Endothelial cell (in vitro differentiated cells): Measurements from ENCODE around the gene UBE2M. TPM values are rescaled to one million over a fixed set of nuclear protein-coding genes. Genes with fewer than 3 reads are reported as not detected.
A peak's percentile ranks its signal among the peaks of the same experiment; 100 is the strongest.

ENCODE experiments used
- DNase-seq: peaks from one replicate; pipeline ENCODE4 v3.0.0; 2021; ENCODE audit warnings: low spot score
- H3K27ac Mint-ChIP-seq: one replicate; pipeline ENCODE4 v1.8.0; 2021; ENCODE audit warnings: mixed read lengths, inconsistent platforms; ENCODE audit not compliant: unreplicated experiment
- H3K27me3 Mint-ChIP-seq: one replicate; pipeline ENCODE4 v1.8.0; 2021; ENCODE audit warnings: mild to moderate bottlenecking, moderate library complexity, mixed read lengths, inconsistent platforms; ENCODE audit not compliant: unreplicated experiment
- H3K36me3 Mint-ChIP-seq: one replicate; pipeline ENCODE4 v1.8.0; 2021; ENCODE audit warnings: mild to moderate bottlenecking, low read depth, mixed read lengths, inconsistent platforms; ENCODE audit not compliant: unreplicated experiment
- H3K4me1 Mint-ChIP-seq: one replicate; pipeline ENCODE4 v1.8.0; 2021; ENCODE audit warnings: mild to moderate bottlenecking, mixed read lengths, inconsistent platforms; ENCODE audit not compliant: unreplicated experiment
- H3K4me3 Mint-ChIP-seq: one replicate; pipeline ENCODE4 v1.8.0; 2021; ENCODE audit warnings: mild to moderate bottlenecking, mixed read lengths, inconsistent platforms; ENCODE audit not compliant: unreplicated experiment
- H3K9me3 Mint-ChIP-seq: one replicate; pipeline ENCODE4 v1.8.0; 2021; ENCODE audit warnings: mixed read lengths, inconsistent platforms; ENCODE audit not compliant: unreplicated experiment
- CTCF ChIP-seq: fragments of 200-600 bp; sonication (generic); IDR thresholded peaks from one replicate; pipeline ENCODE4 v1.5.0; 2021; ENCODE audit warnings: antibody characterized with exemption; ENCODE audit not compliant: unreplicated experiment
- total RNA-seq: library from RNA; stranded (reverse); fragmentation: NEBNext Ultra II Directional; extraction: Animal tissue kit (Norgen Biotek cat#: 25700); gene quantifications from one replicate; pipeline ENCODE4 v1.2.1, GENCODE V29; 2021; ENCODE audit not compliant: unreplicated experiment

UBE2M gene
- total RNA-seq, 1 donor from 2014 or later, result 81.6 TPM

- peak overlapping the region; percentile 23 for H3K4me3 Mint-ChIP-seq
- H3K4me1 Mint-ChIP-seq, result peaks cover 26% of the 10 kb centered on the region
- TF ChIP-seq CTCF, result no peak
- H3K9me3 Mint-ChIP-seq, result no peaks in the 10 kb centered on the region
- H3K27me3 Mint-ChIP-seq, result peaks cover 14% of the 10 kb centered on the region
- no peak for DNase-seq
- peaks cover 53% of the 10 kb centered on the region for H3K36me3 Mint-ChIP-seq
- no peak overlapping the region for H3K27ac Mint-ChIP-seq
Observed at GRCh38 chr19:58552655-58553054, 5.8 kb downstream of the UBE2M start.

GRCh38 chr19:58551577-58552471 is 6.6 kb downstream of the UBE2M start:
- Mint-ChIP-seq H3K27ac (no peak overlapping the region), H3K4me3 (peak overlapping the region; percentile 17), H3K4me1 (peaks cover 19% of the 10 kb centered on the region), H3K9me3 (no peaks in the 10 kb centered on the region), H3K27me3 (peaks cover 12% of the 10 kb centered on the region), H3K36me3 (peaks cover 50% of the 10 kb centered on the region)
- DNase-seq, result no peak
- no peak for TF ChIP-seq CTCF

GRCh38 chr19:58551123-58551497 is 7.3 kb downstream of the UBE2M start:
- TF ChIP-seq CTCF, result no peak
- peaks cover 51% of the 10 kb centered on the region for H3K36me3 Mint-ChIP-seq
- peaks cover 15% of the 10 kb centered on the region for H3K27me3 Mint-ChIP-seq

GRCh38 chr19:58550362-58551122 is 7.9 kb downstream of the UBE2M start:
- Mint-ChIP-seq H3K4me1 (peaks cover 24% of the 10 kb centered on the region), H3K9me3 (no peaks in the 10 kb centered on the region), H3K4me3 (peak overlapping the region; percentile 79), H3K27me3 (peaks cover 20% of the 10 kb centered on the region), H3K27ac (no peak overlapping the region), H3K36me3 (peaks cover 56% of the 10 kb centered on the region)
- no peak for DNase-seq
- no peak for TF ChIP-seq CTCF

More at GRCh38 chr19:58551123-58551497, 7.3 kb downstream of the UBE2M start:
- peak overlapping the region; percentile 79 for H3K4me3 Mint-ChIP-seq
- H3K27ac Mint-ChIP-seq, result no peak overlapping the region
- H3K9me3 Mint-ChIP-seq, result no peaks in the 10 kb centered on the region
- peaks cover 19% of the 10 kb centered on the region for H3K4me1 Mint-ChIP-seq
- no peak for DNase-seq
